HepG2 (cell line): ENCODE measurements around the gene ASL. TPM values are rescaled to one million over a fixed set of nuclear protein-coding genes. Genes with fewer than 3 reads are reported as not detected.

ENCODE experiments used
- AKNA ChIP-seq: sonication (generic); formaldehyde crosslinking; IDR thresholded peaks from 2 replicates; pipeline ENCODE4 v1.4.0; 2020; ENCODE audit warnings: missing genetic modification reagents, borderline replicate concordance
- HES4 ChIP-seq: sonication (generic); formaldehyde crosslinking; IDR thresholded peaks from 2 replicates; pipeline ENCODE4 v1.9.0; 2021; ENCODE audit warnings: mild to moderate bottlenecking, missing genetic modification reagents, borderline replicate concordance
- HINFP ChIP-seq: sonication (generic); formaldehyde crosslinking; IDR thresholded peaks from 2 replicates; pipeline ENCODE4 v1.4.0; 2020; ENCODE audit warnings: low read depth, mild to moderate bottlenecking, missing genetic modification reagents
- IRF2 ChIP-seq: IDR thresholded peaks from 2 replicates; pipeline ENCODE4 v1.6.1; 2018; ENCODE audit warnings: missing genetic modification reagents, missing compliant biosample characterization
- KLF6 ChIP-seq: IDR thresholded peaks from 2 replicates; pipeline ENCODE4 v1.8.0; 2016; ENCODE audit warnings: missing biosample characterization, missing genetic modification reagents
- RNF2 ChIP-seq: fragments of 450-650 bp; conservative IDR thresholded peaks from 2 replicates; pipeline ENCODE4 v1.6.1; 2016; ENCODE audit warnings: low read depth
- RNF219 ChIP-seq: sonication (generic); formaldehyde crosslinking; IDR thresholded peaks from 2 replicates; pipeline ENCODE4 v1.5.0; 2020; ENCODE audit warnings: mild to moderate bottlenecking, missing genetic modification reagents
- ZNF138 ChIP-seq: sonication (generic); formaldehyde crosslinking; IDR thresholded peaks from 2 replicates; pipeline ENCODE4 v1.5.0; 2020; ENCODE audit warnings: mild to moderate bottlenecking, low read depth, missing genetic modification reagents
- ZNF256 ChIP-seq: sonication (generic); formaldehyde crosslinking; conservative IDR thresholded peaks from 2 replicates; pipeline ENCODE4 v1.4.0; 2020; ENCODE audit warnings: missing genetic modification reagents
- ZNF503 ChIP-seq: sonication (generic); formaldehyde crosslinking; IDR thresholded peaks from 2 replicates; pipeline ENCODE4 v1.4.0; 2020; ENCODE audit warnings: missing genetic modification reagents
- ZNF512 ChIP-seq: sonication (generic); formaldehyde crosslinking; IDR thresholded peaks from 2 replicates; pipeline ENCODE4 v1.4.0; 2020; ENCODE audit warnings: mild to moderate bottlenecking, missing genetic modification reagents
- ZNF576 ChIP-seq: sonication (generic); formaldehyde crosslinking; IDR thresholded peaks from 2 replicates; pipeline ENCODE4 v1.4.0; 2020; ENCODE audit warnings: mild to moderate bottlenecking, missing genetic modification reagents
- ZNF746 ChIP-seq: sonication (generic); formaldehyde crosslinking; IDR thresholded peaks from 2 replicates; pipeline ENCODE4 v1.8.0; 2022; ENCODE audit warnings: mild to moderate bottlenecking, missing genetic modification reagents
- ZUFSP ChIP-seq: sonication (generic); formaldehyde crosslinking; IDR thresholded peaks from 2 replicates; pipeline ENCODE4 v1.9.0; 2021; ENCODE audit warnings: missing genetic modification reagents, mild to moderate bottlenecking, borderline replicate concordance
- polyA plus RNA-seq, 8 experiments: library from polyadenylated mRNA; depleted of rRNA in 3 of 8; stranded (reverse) in 7 of 8; unstranded in 1 of 8; fragments of >200 nt; fragmentation: Illumina TruSeq in 4 of 8; extraction: Trizol in 4 of 8; gene quantifications; 2 replicates each; pipeline versions ENCODE4 v1.2.1 to v1.2.3, GENCODE V29; 2011 to 2016; ENCODE audit warnings: low read depth in 4 of 8, missing spikeins in 1 of 8, mixed read lengths in 1 of 8; ENCODE audit not compliant: insufficient read depth in 1 of 8
- total RNA-seq, 5 experiments: library from RNA; depleted of rRNA; stranded (reverse); fragments of >200 nt; fragmentation: Illumina TruSeq; extraction: Trizol; gene quantifications; 2 replicates each; pipeline ENCODE4 v1.2.3, GENCODE V29; 2016; ENCODE audit warnings: low read depth in 1 of 5

ASL gene
- total and polyA plus RNA-seq, 2 of the 13 experiments (the other 11 are each of a cell fraction or from before 2014, with no cell fraction given) = 71.4 to 96.5 TPM

GRCh38 chr7:66142996-66143395 is 67.4 kb downstream of the ASL start (continued):
- TF ChIP-seq ZNF512 (no peak), ZNF138 (CRISPR knock-in tag) (no peak), RNF2 (no peak), ZNF256 (no peak), RNF219 (CRISPR knock-in tag) (0 out of 2 replicates have a peak, but pooled peaks have one; percentile 63), AKNA (CRISPR knock-in tag) (no peak), HINFP (no peak), IRF2 (peak; percentile 69; the same call in 1 of the 2 replicates), ZNF503 (CRISPR knock-in tag) (0 out of 2 replicates have a peak, but pooled peaks have one; percentile 27), ZUFSP (no peak), HES4 (CRISPR knock-in tag) (peak; percentile 63; the same call in 1 of the 2 replicates), ZNF746 (no peak; the same call in 1 of the 2 replicates), KLF6 (CRISPR knock-in tag) (peak; percentile 98), ZNF576 (no peak)
